AG04449 (cell line): ENCODE data around the gene TSPAN32.

Experiments
- CTCF ChIA-PET: fragments of 350-600 bp; formaldehyde crosslinking; extraction: SDS; loops from one replicate; lab custom pipeline; 2021; ENCODE audit warnings: antibody characterized with exemption; lab: Yijun Ruan, JAX
- POLR2A ChIA-PET: fragments of 400-600, 350-600 bp; formaldehyde crosslinking; extraction: SDS; loops from one replicate; lab custom pipeline; 2020; ENCODE audit warnings: antibody characterized with exemption, inconsistent platforms; lab: Yijun Ruan, JAX
- DNase-seq: peaks from one replicate; pipeline ENCODE4 v3.0.0-alpha.2; 2010; ENCODE audit warnings: low read depth, low spot score
- H3K4me3 ChIP-seq: 2 replicates; pipeline ENCODE4 v1.5.1; 2011; ENCODE audit warnings: low read depth, mild to moderate bottlenecking, control low read depth, low read length
- TF ChIP-seq, protein P1 (sequence below): IDR thresholded peaks from one replicate; pipeline ENCODE4 v1.5.1; 2011; ENCODE audit warnings: mild to moderate bottlenecking, moderate library complexity, low read length, control low read depth, inconsistent platforms; ENCODE audit not compliant: insufficient read depth; ENCODE audit errors: missing control alignments

Gene TSPAN32

GRCh38 chr11:2273311-2273710 is 28.5 kb upstream of the TSPAN32 start:
- TF ChIP-seq, protein P1, sequence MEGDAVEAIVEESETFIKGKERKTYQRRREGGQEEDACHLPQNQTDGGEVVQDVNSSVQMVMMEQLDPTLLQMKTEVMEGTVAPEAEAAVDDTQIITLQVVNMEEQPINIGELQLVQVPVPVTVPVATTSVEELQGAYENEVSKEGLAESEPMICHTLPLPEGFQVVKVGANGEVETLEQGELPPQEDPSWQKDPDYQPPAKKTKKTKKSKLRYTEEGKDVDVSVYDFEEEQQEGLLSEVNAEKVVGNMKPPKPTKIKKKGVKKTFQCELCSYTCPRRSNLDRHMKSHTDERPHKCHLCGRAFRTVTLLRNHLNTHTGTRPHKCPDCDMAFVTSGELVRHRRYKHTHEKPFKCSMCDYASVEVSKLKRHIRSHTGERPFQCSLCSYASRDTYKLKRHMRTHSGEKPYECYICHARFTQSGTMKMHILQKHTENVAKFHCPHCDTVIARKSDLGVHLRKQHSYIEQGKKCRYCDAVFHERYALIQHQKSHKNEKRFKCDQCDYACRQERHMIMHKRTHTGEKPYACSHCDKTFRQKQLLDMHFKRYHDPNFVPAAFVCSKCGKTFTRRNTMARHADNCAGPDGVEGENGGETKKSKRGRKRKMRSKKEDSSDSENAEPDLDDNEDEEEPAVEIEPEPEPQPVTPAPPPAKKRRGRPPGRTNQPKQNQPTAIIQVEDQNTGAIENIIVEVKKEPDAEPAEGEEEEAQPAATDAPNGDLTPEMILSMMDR = no peak
- H3K4me3 ChIP-seq = no peak overlapping the region
- CTCF ChIA-PET = interaction anchor here (1.2 to 2.8 kb wide), 2 partner anchors 80 to 147 kb away, joined by 3 to 11 read pairs; no protein-coding TSS in a partner anchor
- POLR2A ChIA-PET = no interaction called here
- DNase-seq = no peak

- no peak for DNase-seq
- ChIA-PET POLR2A (no interaction called here), CTCF (interaction anchor here (1.2 to 2.8 kb wide), 2 partner anchors 80 to 146 kb away, joined by 3 to 11 read pairs; no protein-coding TSS in a partner anchor)
- TF ChIP-seq, protein P1 = no peak
- no peak overlapping the region for H3K4me3 ChIP-seq
These were observed 28.0 kb upstream of the TSPAN32 start for GRCh38 chr11:2273771-2274170.

DNA sequence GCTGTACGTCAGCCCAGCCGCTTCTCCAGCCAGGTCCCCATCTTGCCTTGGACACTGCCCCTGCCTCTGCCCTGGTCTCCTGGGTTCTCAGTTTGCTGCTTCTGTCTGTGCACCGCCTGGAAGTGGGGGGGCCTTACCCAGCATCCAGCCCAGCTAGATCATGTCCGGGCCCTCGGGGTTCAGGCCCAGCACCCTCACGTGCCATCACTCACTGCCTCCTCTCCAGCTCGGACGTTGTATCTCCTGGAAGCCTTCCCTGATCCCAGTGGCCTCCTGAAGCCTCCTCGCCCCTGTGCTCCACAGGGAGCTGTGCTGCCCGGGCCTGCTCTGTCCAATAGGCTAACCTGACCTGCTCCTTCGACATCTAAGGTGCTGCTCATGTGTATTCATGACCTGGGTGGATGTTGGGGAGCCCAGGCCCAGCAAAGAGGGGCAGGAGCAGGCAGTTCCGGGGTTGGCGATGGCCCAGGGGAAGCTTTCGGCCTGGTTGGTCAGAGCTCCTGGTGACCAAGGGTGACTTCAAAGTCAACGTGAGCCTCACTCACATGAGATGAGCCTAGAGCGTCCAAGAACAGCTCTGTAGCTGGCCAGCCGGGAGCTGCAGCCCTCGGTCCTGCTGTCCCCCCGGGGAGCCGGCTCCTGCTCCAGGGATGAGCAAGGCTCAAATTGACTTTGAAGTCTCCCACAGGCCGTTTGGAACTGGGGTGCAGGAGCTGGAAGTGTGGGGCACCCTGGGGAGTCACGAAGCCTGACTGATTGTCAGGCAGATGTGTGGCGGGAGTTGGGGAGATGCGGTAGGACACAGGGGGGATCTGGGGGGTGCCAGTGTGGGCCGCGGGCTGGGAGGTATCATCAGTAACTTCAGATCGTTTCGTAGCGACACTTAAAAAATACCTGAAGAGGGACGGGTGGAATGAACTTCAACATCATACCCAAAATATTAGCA is 26.2 kb upstream of the TSPAN32 start:
- CTCF ChIA-PET = interaction anchor here (2.8 kb wide), 1 partner anchor 144 kb away, joined by 11 read pairs; no protein-coding TSS in a partner anchor
- TF ChIP-seq, protein P1 = no peak

DNA sequence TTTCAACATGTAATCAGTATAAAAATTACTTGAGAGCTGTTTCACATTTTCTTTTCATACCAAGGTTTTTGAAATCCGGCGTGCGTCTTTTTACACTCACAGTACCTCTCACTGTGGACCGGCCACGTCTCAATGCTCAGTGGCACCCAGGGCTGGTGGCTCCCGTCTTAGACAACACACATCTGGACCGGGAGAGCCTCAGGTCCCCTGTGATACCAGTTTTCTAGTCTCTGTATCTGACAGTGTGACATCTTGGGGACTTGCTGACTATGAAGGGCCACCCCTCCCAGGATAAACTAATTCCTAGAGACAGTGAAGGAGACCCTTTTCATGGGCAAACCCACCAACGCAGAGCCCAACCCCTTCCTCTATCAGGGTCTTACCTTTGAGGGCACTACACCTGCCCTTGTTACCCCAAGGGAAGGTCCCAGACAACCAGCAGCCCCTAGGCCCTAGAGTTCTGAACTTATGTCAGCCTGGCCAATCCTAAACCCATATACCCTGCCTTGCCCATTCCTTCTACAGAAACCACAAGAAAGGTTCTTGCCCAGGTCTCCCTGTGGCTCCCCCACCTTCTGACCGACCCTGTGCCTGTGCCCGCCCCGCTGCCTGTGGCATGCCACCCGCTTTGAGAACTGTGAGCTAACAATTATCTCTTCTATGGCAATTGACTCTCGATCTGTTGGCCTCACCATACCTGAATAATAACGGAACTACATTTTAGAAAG is 25.4 kb upstream of the TSPAN32 start:
- POLR2A ChIA-PET = interaction anchor here (0.5 kb wide), 1 partner anchor 30 kb away, joined by 4 read pairs; no protein-coding TSS in a partner anchor
- no peak for DNase-seq

More for the DNA sequence above, 26.2 kb upstream of the TSPAN32 start:
- POLR2A ChIA-PET = no interaction called here
- H3K4me3 ChIP-seq = no peak overlapping the region
- no peak for DNase-seq

DNA sequence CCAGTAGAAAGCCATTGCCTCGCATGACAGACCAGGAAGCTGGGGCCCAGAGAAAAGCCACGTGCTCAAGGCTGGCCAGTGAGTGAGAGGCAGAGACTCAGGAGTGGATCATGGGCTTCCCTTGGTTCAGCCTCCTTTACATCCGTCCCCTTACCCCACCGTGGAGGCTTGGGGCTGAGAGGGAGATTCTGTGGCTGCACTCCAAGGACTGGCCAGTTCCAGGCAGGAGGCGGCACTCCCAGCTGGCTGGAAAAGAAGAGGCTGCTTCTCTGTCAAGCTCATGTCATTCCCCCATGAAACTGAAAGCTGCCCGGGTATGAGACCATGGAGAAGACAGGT is 24.8 kb upstream of the TSPAN32 start:
- ChIA-PET CTCF (interaction anchor here (1.4 kb wide), 1 partner anchor 143 kb away, joined by 8 read pairs; no protein-coding TSS in a partner anchor), POLR2A (interaction anchor here (0.5 kb wide), 1 partner anchor 29 kb away, joined by 4 read pairs; no protein-coding TSS in a partner anchor)
- TF ChIP-seq, protein P1 = no peak
- H3K4me3 ChIP-seq = no peak overlapping the region
- DNase-seq = no peak

More for the DNA sequence above, 25.4 kb upstream of the TSPAN32 start:
- CTCF ChIA-PET = interaction anchor here (1.4 kb wide), 1 partner anchor 143 kb away, joined by 8 read pairs; no protein-coding TSS in a partner anchor
- no peak overlapping the region for H3K4me3 ChIP-seq
- TF ChIP-seq, protein P1 = no peak
